AG08396 (cell line): ENCODE data around the gene GNG7.
"Not testable (repeated sequence)": the region's sequence is repeated elsewhere in the genome, so short reads cannot be mapped to it uniquely, and the experiment has no call there.

Source experiments
- DNase-seq: peaks from one replicate; pipeline ENCODE4 v3.0.0; 2012; ENCODE audit warnings: low spot score, mixed read lengths

Gene GNG7

DNA sequence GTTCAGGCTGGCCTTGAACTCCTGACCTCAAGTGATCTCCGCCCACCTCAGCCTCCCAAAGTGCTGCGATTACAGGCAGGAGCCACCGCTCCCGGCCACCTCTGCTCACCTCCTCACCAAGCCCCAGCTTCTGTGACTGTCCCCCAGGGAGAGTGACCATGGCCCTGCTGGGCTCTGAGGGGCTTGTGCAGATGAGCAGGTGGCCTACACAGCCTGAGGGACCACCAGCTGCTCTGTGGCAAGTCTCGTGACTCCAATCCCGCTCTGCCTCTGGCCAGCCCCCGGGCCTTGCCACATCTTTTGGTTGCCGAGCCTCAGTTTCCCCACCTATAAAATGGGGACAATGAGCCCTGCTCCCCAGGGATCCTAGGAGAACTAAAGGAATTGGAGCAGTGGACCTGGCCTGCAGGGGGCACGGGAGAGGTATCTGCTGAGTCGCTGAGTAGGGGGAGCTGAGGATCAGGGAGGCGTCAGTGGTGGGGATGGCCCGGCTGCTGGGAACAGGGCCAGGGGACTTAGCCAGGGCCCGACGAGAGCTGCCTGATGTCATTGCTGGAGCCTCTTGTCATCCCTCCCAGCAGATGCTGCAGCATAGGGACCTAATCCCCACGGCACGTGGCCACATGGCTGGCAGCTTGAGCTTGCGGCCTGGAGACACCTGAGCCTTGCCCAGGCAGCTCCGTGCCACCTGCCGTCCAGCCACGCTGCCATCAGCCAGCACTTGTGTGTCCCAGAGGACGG, 151.9 kb downstream of the GNG7 start:
- no peak for DNase-seq

- peak; percentile 86 for DNase-seq
These were observed 152.7 kb downstream of the GNG7 start for GRCh38 chr19:2549701-2550191.

- no peak for DNase-seq
These were observed 153.5 kb downstream of the GNG7 start for GRCh38 chr19:2548966-2549365.

GRCh38 chr19:2547721-2548120, 154.8 kb downstream of the GNG7 start:
- DNase-seq, result no peak

GRCh38 chr19:2547033-2547680, 155.3 kb downstream of the GNG7 start:
- DNase-seq, result no peak

- no peak for DNase-seq
These were observed 156.1 kb downstream of the GNG7 start for GRCh38 chr19:2546128-2547032.

DNA sequence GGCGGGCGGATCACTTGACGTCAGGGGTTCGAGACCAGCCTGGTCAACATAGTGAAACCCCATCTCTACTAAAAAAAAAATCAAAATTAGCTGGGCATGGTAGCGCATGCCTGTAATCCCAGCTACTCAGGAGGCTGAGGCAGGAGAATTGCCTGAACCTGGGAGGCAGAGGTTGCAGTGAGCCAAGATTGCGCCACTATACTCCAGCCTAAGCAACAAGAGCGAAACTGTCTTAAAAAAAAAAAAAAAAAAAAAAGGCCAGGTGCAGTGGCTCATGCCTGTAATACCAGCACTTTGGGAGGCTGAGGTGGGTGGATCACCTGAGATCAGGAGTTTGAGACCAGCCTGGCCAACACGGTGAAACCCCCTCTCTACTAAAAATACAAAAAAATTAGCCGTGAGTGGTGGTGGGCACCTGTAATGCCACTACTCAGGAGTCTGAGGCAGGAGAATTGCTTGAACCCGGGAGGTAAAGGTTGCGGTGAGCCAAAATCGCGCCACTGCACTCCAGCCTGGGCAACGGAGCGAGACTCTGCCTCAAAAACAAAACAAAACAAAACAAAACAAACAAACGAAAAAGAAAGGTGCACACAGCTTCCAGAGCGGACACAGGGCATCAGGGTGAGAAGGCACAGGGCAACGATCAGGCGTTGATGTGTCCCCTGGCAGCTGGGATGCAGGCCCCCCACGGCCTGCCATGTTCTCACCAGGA, 156.9 kb downstream of the GNG7 start:
- not testable (repeated sequence) for DNase-seq

GRCh38 chr19:2544576-2545415, 157.7 kb downstream of the GNG7 start:
- DNase-seq, result no peak

GRCh38 chr19:2543463-2544442, 158.7 kb downstream of the GNG7 start:
- peak; percentile 92 for DNase-seq

DNA sequence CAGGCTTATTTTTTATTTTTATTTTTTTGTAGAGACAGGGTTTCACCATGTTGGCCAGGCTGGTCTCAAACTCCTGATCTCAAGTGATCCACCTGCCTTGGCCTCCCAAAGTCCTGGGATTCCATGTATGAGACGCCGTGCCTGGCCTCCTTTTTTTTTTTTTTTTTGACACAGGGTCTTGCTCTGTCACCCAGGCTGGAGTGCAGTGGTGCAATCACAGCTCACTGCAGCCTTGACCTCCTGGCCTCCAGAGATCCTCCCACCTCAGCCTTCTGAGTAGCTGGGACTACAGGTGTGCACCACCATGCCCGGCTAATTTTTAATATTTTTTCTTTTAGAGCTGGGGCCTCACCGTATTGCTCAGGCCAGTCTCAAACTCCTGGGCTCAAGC, 159.4 kb downstream of the GNG7 start:
- not testable (repeated sequence) for DNase-seq

DNA sequence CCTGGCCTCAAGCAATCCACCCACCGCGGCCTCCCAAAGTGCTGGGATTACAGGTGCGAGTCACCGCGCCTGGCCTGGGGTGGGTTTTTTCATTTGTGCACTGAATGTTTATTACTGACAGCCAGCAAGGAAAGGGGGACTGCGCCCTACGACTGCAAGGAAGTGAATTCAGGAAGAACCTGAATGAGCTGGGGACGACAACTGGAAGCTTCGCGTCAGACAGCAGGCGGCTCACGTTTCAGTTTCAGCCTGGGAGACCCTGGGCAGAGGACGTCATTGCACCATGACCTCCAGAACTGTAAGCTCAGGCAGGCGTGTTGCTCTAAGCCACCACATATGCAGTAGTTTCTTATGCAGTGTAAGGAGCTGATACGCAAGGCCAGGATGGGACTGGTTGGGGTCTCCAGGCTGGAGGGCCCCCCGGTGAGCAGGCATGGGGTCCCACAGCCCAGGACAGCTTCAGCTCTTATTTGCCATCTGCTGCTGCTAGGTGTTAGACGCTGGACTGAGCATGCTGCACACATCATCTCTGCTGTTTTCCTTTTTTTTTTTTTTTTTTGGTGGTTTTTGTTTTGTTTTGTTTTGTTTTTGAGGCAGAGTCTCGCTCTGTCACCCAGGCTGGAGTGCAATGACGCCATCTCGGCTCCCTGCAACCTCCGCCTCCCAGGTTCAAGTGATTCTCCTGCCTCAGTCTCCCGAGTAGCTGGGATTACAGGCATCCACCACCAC, 160.0 kb downstream of the GNG7 start:
- DNase-seq, result no peak

DNA sequence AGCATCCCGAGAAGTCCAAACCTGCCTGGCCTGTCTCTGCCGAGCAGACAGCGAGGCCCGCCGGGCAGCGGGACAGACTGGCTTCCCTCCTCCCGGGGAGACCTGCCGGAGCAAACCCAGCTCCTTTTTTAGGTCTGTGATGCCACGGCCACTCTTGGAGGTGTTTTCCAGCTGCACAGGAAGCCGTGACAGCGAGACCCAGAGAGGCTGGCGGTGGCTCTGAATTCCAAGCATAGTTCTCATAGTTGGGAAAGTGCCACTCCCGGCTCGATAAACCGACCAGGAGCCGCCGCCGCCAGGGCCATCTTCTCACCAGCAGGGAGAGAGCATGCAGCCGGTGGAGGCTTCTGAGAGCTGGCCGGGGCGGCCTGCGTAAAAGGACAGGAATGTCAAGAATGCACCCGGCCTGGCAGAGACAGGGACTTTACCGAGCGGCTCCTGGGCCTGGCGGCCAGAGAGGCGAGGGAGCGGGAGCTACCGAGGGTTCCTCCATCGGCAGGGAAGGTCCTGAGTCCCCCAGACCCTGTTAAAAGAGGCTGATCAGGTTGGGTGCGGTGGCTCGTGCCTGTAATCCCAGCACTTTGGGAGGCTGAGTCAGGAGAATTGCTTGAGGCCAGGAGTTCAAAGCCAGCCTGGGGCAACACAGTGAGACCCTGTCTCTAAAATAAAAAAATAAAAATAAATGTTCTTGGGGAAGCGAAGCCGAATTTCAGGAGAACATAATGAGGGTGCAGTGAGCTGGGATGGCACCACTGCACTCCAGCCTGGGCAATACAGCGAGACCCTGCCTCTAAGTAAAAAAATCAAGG, 161.6 kb downstream of the GNG7 start:
- peak; percentile 95 for DNase-seq

DNA sequence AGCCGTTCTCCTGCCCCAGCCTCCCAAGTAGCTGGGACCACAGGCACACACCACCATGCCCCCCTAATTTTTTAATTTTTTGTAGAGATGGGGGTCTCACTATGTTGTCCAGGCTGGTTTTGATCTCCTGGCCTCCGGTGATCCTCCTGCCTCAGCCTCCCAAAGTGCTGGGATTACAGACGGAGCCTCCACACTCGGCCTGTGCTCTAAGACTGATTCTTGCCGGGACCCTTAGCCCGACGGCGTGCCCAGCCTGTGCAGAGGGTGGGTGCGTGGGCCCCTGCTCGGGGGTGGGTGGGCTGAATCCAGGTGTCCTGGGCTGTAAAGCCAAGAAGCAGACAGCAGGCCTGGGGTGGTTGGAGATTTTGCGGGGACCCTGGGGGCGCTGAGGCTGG, 162.2 kb downstream of the GNG7 start:
- no peak for DNase-seq

GRCh38 chr19:2538096-2538757, 164.3 kb downstream of the GNG7 start:
- no peak for DNase-seq

- DNase-seq, result not testable (repeated sequence)
These were observed 164.9 kb downstream of the GNG7 start for GRCh38 chr19:2537584-2537983.

DNA sequence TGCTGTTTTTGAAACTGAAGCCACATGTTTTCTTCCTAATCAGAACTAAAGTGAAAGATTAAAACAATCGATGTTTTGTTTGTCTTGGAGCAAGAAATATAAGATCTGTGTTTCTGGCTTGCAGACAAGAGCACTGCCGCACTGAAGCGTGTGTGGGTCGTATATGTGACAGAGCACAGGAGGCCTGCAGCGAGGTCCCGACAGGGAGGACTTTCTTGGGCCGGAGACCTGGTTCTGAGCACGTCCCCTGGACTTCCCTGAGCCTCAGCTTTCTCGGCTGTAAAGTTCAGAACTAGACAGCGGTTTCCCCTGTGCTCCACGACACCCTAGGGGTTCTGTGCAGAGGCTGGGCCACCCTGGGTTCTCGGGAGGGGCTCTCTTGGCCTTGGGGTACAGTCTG, 166.0 kb downstream of the GNG7 start:
- DNase-seq, result no peak

DNA sequence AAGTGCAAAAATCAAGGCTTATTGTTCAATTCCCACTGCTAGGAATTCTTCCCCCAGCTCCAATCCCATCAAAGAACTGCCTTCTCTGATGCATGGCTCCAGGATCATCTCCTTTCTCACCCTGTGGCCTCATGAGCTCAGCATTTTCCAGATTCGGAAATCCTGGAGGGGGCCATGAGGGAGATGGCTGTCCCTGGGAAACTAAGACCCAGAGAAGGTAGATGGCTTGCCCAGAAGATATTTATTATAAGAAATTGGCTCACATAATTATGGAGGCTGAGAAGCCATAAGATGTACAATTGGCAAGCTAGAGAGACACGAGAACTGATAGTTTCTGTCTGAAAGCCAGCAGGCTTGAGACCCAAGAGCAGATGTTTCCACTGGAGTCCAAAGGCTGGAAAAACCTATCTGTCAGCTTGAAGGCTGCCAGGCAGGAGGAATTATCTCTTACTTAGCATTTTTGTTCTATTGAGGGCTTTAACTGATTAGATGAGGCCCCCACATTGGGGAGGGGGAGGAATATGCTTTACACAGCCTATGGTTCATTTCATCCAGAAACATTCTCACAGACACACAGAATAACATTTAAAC, 168.0 kb downstream of the GNG7 start:
- DNase-seq, result no peak
